A673 (cell line): Measurements from ENCODE around the gene AP3S1. TPM values are rescaled to one million over a fixed set of nuclear protein-coding genes. Genes with fewer than 3 reads are reported as not detected.

Source experiments
- BruUV-seq: library from RNA; stranded (reverse); fragments of 400-500 nt; replicated peaks from 2 replicates; lab custom pipeline; 2021; lab: Mats Ljungman, UMichigan
- CTCF ChIA-PET: fragments of 300-600 bp; sonication (Branson Sonifier 250); formaldehyde crosslinking; loops from one replicate; lab custom pipeline; 2022; ENCODE audit warnings: antibody characterized with exemption; lab: Charles Lee
- POLR2A ChIA-PET: fragments of 300-600 bp; sonication (Branson Sonifier 250); formaldehyde crosslinking; loops from one replicate; lab custom pipeline; 2022; ENCODE audit warnings: antibody characterized with exemption; ENCODE audit not compliant: low non-redundant PET; lab: Charles Lee
- DNase-seq: peaks from one replicate; pipeline ENCODE4 v3.0.0-alpha.2; 2015; ENCODE audit warnings: low spot score
- H3K27ac ChIP-seq: fragments of 200-600 bp; sonication (generic); 2 replicates; pipeline ENCODE4 v1.5.1; 2016; ENCODE audit warnings: mixed run types, low read depth, mild to moderate bottlenecking, mixed read lengths, antibody characterized with exemption, low read length; ENCODE audit not compliant: poor library complexity, severe bottlenecking
- H3K27me3 ChIP-seq: fragments of 200-600 bp; sonication (generic); replicated peaks from 2 replicates; pipeline ENCODE4 v1.6.1; 2017; ENCODE audit warnings: mixed run types, low read depth, mild to moderate bottlenecking, mixed read lengths, antibody characterized with exemption, low read length; ENCODE audit not compliant: insufficient read depth, poor library complexity
- H3K36me3 ChIP-seq: fragments of 200-600 bp; sonication (generic); 2 replicates; pipeline ENCODE4 v1.6.1; 2016; ENCODE audit warnings: mixed run types, mild to moderate bottlenecking, mixed read lengths, antibody characterized with exemption, low read length; ENCODE audit not compliant: insufficient read depth, poor library complexity, severe bottlenecking
- H3K4me1 ChIP-seq: fragments of 200-600 bp; sonication (generic); 2 replicates; pipeline ENCODE4 v1.6.1; 2017; ENCODE audit warnings: mixed run types, mild to moderate bottlenecking, mixed read lengths, antibody characterized with exemption, low read length; ENCODE audit not compliant: insufficient read depth, poor library complexity, severe bottlenecking
- H3K4me3 ChIP-seq: fragments of 200-600 bp; sonication (generic); 2 replicates; pipeline ENCODE4 v1.5.1; 2016; ENCODE audit warnings: low read depth, mixed run types, mild to moderate bottlenecking, mixed read lengths, low read length; ENCODE audit not compliant: poor library complexity, severe bottlenecking
- H3K9me3 ChIP-seq: fragments of 200-600 bp; sonication (generic); 2 replicates; pipeline ENCODE4 v1.6.1; 2016; ENCODE audit warnings: mixed run types, low read depth, mild to moderate bottlenecking, mixed read lengths, antibody characterized with exemption, low read length; ENCODE audit not compliant: poor library complexity, severe bottlenecking
- CTCF ChIP-seq: fragments of 300-800, 200-600 bp; sonication (generic); conservative IDR thresholded peaks from 2 replicates; pipeline ENCODE4 v1.5.1; 2017; ENCODE audit warnings: low read depth, mild to moderate bottlenecking, antibody characterized with exemption, low read length, moderate library complexity, mixed read lengths
- EZH2 ChIP-seq: fragments of 200-600 bp; sonication (generic); IDR thresholded peaks from 2 replicates; pipeline ENCODE4 v1.6.1; 2017; ENCODE audit warnings: borderline replicate concordance, low read depth, mild to moderate bottlenecking, mixed read lengths, antibody characterized with exemption, low read length; ENCODE audit not compliant: poor library complexity, severe bottlenecking
- intact Hi-C: fragments of 100-400 bp; cut with micrococcal nuclease; formaldehyde crosslinking; loops from one replicate; pipeline ENCODE4 v1.10.0; 2022; ENCODE audit not compliant: unreplicated experiment
- total RNA-seq: library from RNA; stranded (reverse); gene quantifications from 2 replicates; pipeline ENCODE4 v1.2.3, GENCODE V29; 2021

AP3S1 gene
- total RNA-seq, 1 experiment from 2014 or later, result 66.9 TPM

GRCh38 chr5:115944501-115944900 is 102.8 kb downstream of the AP3S1 start:
- Histone ChIP-seq H3K27ac (no peak overlapping the region), H3K27me3 (no peaks in the 10 kb centered on the region), H3K36me3 (no peaks in the 10 kb centered on the region), H3K4me3 (no peak overlapping the region), H3K4me1 (no peaks in the 10 kb centered on the region), H3K9me3 (no peaks in the 10 kb centered on the region)
- BruUV-seq, result no TSS peak
- TF ChIP-seq CTCF, result no peak
- no peak for TF ChIP-seq EZH2
- POLR2A ChIA-PET, result no interaction called here
- CTCF ChIA-PET, result no interaction called here
- intact Hi-C loops, result no loop called here
- DNase-seq, result no peak

GRCh38 chr5:115946655-115947054 is 104.9 kb downstream of the AP3S1 start:
- ChIA-PET POLR2A (no interaction called here), CTCF (no interaction called here)
- Histone ChIP-seq H3K27me3 (no peaks in the 10 kb centered on the region), H3K36me3 (no peaks in the 10 kb centered on the region), H3K4me3 (no peak overlapping the region), H3K27ac (no peak overlapping the region), H3K4me1 (no peaks in the 10 kb centered on the region), H3K9me3 (no peaks in the 10 kb centered on the region)
- no TSS peak for BruUV-seq
- TF ChIP-seq CTCF, result no peak
- TF ChIP-seq EZH2, result no peak
- DNase-seq, result no peak
- intact Hi-C loops, result no loop called here

- Histone ChIP-seq H3K9me3 (no peaks in the 10 kb centered on the region), H3K4me3 (no peak overlapping the region), H3K27me3 (no peaks in the 10 kb centered on the region), H3K27ac (no peak overlapping the region), H3K4me1 (no peaks in the 10 kb centered on the region), H3K36me3 (no peaks in the 10 kb centered on the region)
- CTCF ChIA-PET, result no interaction called here
- POLR2A ChIA-PET, result no interaction called here
- BruUV-seq, result no TSS peak
- DNase-seq, result no peak
- TF ChIP-seq EZH2, result no peak
- TF ChIP-seq CTCF, result no peak
- intact Hi-C loops, result no loop called here
These were observed 105.5 kb downstream of the AP3S1 start for GRCh38 chr5:115947260-115947659.
